Left ventricle myocardium inferior (tissue), 1 donor: ENCODE data around the gene PKN2. TPM values are rescaled to one million over a fixed set of nuclear protein-coding genes. Genes with fewer than 3 reads are reported as not detected.
A peak's percentile ranks its signal among the peaks of the same experiment; 100 is the strongest.

Experiments used
- DNase-seq: peaks from one replicate; pipeline ENCODE4 v3.0.0-alpha.2; 2020
- H3K27ac ChIP-seq: fragments of 200-600 bp; replicated peaks from 2 replicates; pipeline ENCODE4 v1.8.0; 2021
- H3K27me3 ChIP-seq: fragments of 200-600 bp; 2 replicates; pipeline ENCODE4 v1.8.0; 2021; ENCODE audit warnings: low read depth
- H3K36me3 ChIP-seq: fragments of 200-600 bp; 2 replicates; pipeline ENCODE4 v1.8.0; 2021
- H3K4me1 ChIP-seq: fragments of 200-600 bp; 2 replicates; pipeline ENCODE4 v1.8.0; 2021
- H3K4me3 ChIP-seq: fragments of 200-600 bp; 2 replicates; pipeline ENCODE4 v1.8.0; 2021; ENCODE audit warnings: mild to moderate bottlenecking, moderate library complexity
- H3K9me3 ChIP-seq: fragments of 200-600 bp; replicated peaks from 2 replicates; pipeline ENCODE4 v1.8.0; 2021
- intact Hi-C: fragments of 100-400 bp; cut with micrococcal nuclease; formaldehyde crosslinking; loops from one replicate; pipeline ENCODE4 v1.11.0; 2022
- total RNA-seq: library from RNA; stranded (reverse); fragmentation: NEBNext Ultra II Directional; extraction: Animal tissue kit (Norgen Biotek cat#: 25700); gene quantifications from one replicate; pipeline ENCODE4 v1.2.1, GENCODE V29; 2021
- TF ChIP-seq, protein P1 (sequence below): fragments of 200-600 bp; IDR thresholded peaks from 2 replicates; pipeline ENCODE4 v1.8.0; 2021; ENCODE audit warnings: antibody characterized with exemption, mild to moderate bottlenecking, borderline replicate concordance
- donor health status: DM: no; HTN: yes; CAD: no; lungs with severe emphysema.

PKN2 gene
- total RNA-seq, 1 donor from 2014 or later = 28.2 TPM

DNA sequence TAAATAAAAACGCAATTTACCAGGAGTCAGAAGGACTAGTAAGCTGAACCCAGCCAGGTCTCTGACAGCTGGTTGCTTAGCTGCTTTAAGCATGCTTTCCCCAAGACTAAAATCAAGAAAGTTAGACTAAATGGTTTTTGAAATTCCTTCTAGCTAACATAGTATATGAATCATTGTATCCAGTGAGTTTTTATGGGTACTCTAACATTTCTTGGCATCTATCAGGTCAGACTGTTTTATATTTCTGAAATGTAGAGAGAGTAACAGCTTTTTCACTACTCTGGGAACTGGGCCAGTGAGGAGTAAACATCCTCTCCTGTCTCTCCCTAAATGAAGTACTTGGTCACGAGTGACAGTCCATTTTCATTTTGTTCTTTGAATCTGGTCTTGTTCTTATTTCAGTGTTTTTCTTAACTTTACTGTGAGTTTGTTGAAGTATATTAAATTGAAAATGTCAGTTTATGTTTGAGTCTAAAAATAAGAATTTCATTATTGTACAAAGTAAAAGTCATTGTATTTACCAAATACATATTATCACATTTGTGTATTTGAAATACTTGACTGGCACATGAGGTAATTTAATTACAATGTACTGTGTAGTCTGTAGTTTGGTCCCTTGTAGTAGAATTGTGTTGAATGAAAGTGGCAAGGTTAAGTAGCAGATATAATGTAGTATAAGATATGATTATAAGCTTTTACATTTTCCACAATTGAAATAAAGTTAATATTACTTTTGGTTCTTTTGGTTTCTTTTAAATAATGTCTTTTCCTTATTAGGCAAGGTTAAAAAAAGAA is 47.6 kb downstream of the PKN2 start:
- peaks cover 42% of the 10 kb centered on the region for H3K4me1 ChIP-seq
- no peaks in the 10 kb centered on the region for H3K27me3 ChIP-seq
- peaks cover 27% of the 10 kb centered on the region for H3K9me3 ChIP-seq
- intact Hi-C loops = no loop called here
- no peak overlapping the region for H3K4me3 ChIP-seq
- peaks cover 8% of the 10 kb centered on the region for H3K36me3 ChIP-seq
- peak overlapping the region; percentile 63 for H3K27ac ChIP-seq
- DNase-seq = no peak
- TF ChIP-seq, protein P1, sequence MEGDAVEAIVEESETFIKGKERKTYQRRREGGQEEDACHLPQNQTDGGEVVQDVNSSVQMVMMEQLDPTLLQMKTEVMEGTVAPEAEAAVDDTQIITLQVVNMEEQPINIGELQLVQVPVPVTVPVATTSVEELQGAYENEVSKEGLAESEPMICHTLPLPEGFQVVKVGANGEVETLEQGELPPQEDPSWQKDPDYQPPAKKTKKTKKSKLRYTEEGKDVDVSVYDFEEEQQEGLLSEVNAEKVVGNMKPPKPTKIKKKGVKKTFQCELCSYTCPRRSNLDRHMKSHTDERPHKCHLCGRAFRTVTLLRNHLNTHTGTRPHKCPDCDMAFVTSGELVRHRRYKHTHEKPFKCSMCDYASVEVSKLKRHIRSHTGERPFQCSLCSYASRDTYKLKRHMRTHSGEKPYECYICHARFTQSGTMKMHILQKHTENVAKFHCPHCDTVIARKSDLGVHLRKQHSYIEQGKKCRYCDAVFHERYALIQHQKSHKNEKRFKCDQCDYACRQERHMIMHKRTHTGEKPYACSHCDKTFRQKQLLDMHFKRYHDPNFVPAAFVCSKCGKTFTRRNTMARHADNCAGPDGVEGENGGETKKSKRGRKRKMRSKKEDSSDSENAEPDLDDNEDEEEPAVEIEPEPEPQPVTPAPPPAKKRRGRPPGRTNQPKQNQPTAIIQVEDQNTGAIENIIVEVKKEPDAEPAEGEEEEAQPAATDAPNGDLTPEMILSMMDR = no peak

DNA sequence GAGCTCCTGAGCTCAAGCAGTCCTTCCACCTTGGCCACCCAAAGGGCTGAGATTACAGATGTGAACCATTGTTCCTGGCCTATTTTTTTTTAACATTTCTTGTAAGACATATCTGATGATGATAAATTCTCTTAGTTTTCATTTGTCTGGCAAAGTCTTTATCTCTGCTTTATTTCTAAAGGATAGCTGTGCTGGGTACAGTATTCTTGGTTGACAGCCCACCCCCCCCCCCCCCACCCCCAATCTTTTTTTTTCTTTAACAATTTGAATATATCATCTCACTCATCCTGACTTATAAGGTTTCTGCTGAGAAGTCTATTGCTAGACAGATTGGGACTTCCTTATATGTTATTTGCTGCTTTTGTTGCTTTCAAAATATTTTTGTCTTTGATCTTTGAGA is 51.3 kb downstream of the PKN2 start:
- Histone ChIP-seq H3K27me3 (no peaks in the 10 kb centered on the region), H3K27ac (no peak overlapping the region), H3K36me3 (peaks cover 8% of the 10 kb centered on the region), H3K9me3 (peaks cover 27% of the 10 kb centered on the region), H3K4me1 (peaks cover 26% of the 10 kb centered on the region), H3K4me3 (no peak overlapping the region)
- TF ChIP-seq, protein P1 = no peak
- intact Hi-C loops = no loop called here
- DNase-seq = no peak

DNA sequence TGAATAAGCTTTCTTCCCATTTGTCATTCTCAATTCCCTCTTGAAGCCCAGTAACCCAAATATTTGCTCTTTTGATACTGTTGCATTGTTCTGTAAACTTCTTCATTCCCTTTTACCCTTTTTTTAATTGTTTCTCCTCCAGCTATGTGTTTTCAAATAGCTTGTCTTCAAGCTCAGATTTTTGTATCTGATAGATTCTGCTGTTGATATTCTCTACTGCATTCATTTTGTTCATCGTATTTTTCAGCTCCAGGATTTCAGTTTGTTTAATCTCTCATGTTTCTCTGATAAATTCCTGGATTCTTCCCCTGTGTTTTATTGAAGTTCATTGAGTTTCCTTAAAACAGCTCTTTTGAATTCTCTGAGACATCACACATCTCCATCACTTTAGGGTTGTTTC is 51.8 kb downstream of the PKN2 start:
- no peak for DNase-seq
- TF ChIP-seq, protein P1 = no peak
- intact Hi-C loops = no loop called here
- Histone ChIP-seq H3K27ac (no peak overlapping the region), H3K4me1 (peaks cover 25% of the 10 kb centered on the region), H3K4me3 (no peak overlapping the region), H3K36me3 (peaks cover 8% of the 10 kb centered on the region), H3K27me3 (no peaks in the 10 kb centered on the region), H3K9me3 (peaks cover 27% of the 10 kb centered on the region)

DNA sequence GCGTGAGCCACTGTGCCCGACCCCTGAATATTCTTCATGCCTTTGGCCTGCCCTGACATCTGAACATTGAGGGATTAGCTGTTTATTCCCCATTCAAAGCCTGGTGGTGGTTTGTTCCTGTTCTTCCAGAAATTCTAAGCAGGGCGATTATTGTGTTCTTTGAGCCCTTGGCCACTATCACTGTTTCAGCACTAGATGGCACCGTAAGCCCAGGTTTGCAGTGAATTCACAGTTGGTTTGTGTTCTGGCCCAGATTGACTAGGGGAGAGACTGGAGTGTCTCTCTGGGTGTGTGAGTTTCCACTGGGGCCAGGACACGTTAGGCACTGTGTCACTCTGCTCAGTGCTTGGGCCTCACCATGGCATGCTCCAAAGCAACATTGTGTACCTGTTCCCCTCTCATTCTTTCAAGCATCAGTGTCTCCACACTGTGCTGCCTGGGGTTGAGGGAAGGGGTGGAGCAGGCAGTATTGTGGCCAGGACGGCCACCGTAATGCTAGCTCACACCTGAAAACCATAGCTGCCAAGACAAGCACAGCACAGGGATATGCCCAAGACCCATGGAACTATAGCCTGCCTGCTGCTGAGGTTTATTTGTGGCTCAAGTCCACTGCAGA is 52.7 kb downstream of the PKN2 start:
- no peak for DNase-seq
- peaks cover 20% of the 10 kb centered on the region for H3K4me1 ChIP-seq
- TF ChIP-seq, protein P1 = peak; percentile 38
- peaks cover 27% of the 10 kb centered on the region for H3K9me3 ChIP-seq
- H3K36me3 ChIP-seq = peaks cover 8% of the 10 kb centered on the region
- H3K27me3 ChIP-seq = no peaks in the 10 kb centered on the region
- H3K27ac ChIP-seq = no peak overlapping the region
- intact Hi-C loops = no loop called here
- no peak overlapping the region for H3K4me3 ChIP-seq

DNA sequence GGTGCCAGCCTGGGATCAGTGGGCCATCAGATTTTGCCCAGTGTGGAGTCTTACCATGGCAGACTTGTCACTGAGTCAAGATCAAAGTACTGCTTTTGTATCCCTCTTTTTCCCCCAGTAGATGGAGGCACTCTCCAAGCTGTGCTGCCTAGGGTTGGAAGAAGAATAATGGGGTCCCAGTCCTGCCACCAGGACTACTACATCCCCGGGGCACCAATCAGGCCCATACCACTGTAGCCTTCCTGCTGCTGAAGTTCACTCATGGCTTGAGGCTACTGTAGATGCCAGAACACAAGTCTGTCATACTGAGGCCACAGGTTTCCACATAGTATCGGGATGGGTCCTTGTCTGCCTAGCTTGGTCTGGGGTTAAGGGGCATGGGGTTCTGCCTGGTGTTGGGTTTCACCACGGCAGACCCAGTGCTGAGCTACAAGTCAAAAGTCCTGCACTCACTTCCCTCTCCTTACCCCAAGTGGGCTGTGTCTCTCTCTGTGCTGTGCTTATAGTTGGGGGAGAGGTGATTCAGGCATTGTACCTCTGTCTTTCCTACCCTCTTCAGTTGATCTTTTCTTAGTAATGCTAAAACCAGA is 53.4 kb downstream of the PKN2 start:
- H3K27ac ChIP-seq = no peak overlapping the region
- intact Hi-C loops = no loop called here
- peaks cover 27% of the 10 kb centered on the region for H3K9me3 ChIP-seq
- H3K36me3 ChIP-seq = peaks cover 8% of the 10 kb centered on the region
- TF ChIP-seq, protein P1 = no peak
- DNase-seq = no peak
- no peaks in the 10 kb centered on the region for H3K27me3 ChIP-seq
- H3K4me3 ChIP-seq = no peak overlapping the region
- H3K4me1 ChIP-seq = peaks cover 15% of the 10 kb centered on the region
